Lung (tissue), 12 donors: ENCODE data around the gene ZNF282. TPM values are rescaled to one million over a fixed set of nuclear protein-coding genes. Genes with fewer than 3 reads are reported as not detected.

Experiments used
- ATAC-seq: fragments of 200-7000 bp; cut with Tn5 transposase; one replicate; pipeline ENCODE4 v1.9.1; 2020; ENCODE audit warnings: moderate number of reproducible peaks; ENCODE audit not compliant: insufficient read depth, low FRiP score
- DNase-seq, 3 donors: peaks; one replicate each; pipeline ENCODE4 v3.0.0-alpha.2; 2013 to 2017
- H3K27ac ChIP-seq, 2 donors: one replicate each; pipeline ENCODE4 v1.5.1; 2013; ENCODE audit warnings: mild to moderate bottlenecking in 2 of 2, moderate library complexity in 2 of 2, control low read depth in 1 of 2, inconsistent platforms in 1 of 2, low read depth in 1 of 2, low read length in 1 of 2
- H3K27me3 ChIP-seq, 3 donors: one replicate each; pipeline ENCODE4 v1.5.1; 2013; ENCODE audit warnings: low read length in 2 of 3; ENCODE audit not compliant: control insufficient read depth in 3 of 3, insufficient read depth in 3 of 3
- H3K36me3 ChIP-seq, 4 donors: one replicate each; pipeline ENCODE4 v1.5.1; 2013; ENCODE audit warnings: low read length in 4 of 4, mild to moderate bottlenecking in 1 of 4, moderate library complexity in 1 of 4; ENCODE audit not compliant: control insufficient read depth in 4 of 4, insufficient read depth in 4 of 4
- H3K4me1 ChIP-seq, 5 donors: one replicate each; pipeline ENCODE4 v1.5.1; 2013; ENCODE audit warnings: low read length in 5 of 5, mild to moderate bottlenecking in 2 of 5, moderate library complexity in 1 of 5; ENCODE audit not compliant: control insufficient read depth in 5 of 5, insufficient read depth in 5 of 5
- H3K4me3 ChIP-seq: one replicate; pipeline ENCODE4 v1.5.1; 2013; ENCODE audit warnings: mild to moderate bottlenecking, control low read depth, moderate library complexity
- H3K9ac ChIP-seq, 2 donors: one replicate each; pipeline ENCODE4 v1.5.1; 2013; ENCODE audit warnings: low read length in 2 of 2, control low read depth in 1 of 2; ENCODE audit not compliant: insufficient read depth in 1 of 2
- H3K9me3 ChIP-seq, 4 donors: one replicate each; pipeline ENCODE4 v1.5.1; 2013; ENCODE audit warnings: low read length in 3 of 4, mild to moderate bottlenecking in 1 of 4, moderate library complexity in 1 of 4; ENCODE audit not compliant: control insufficient read depth in 4 of 4, insufficient read depth in 3 of 4
- WGBS, 2 donors: extraction: QIAGEN DNeasy Blood & Tissue Kit; methylation state at CpG; one replicate each; pipeline ENCODE4 v1.1.7; 2013; 5-methylcytosine and 5-hydroxymethylcytosine counted together
- polyA plus RNA-seq, 2 donors: library from polyadenylated mRNA; stranded (reverse); fragments of 200-250 nt; gene quantifications; one replicate each; pipeline ENCODE4 v1.2.1, GENCODE V29; 2013
- total RNA-seq, 2 donors: library from RNA; depleted of rRNA in 1 of 2; stranded (reverse); fragments of >200 nt in 1 of 2; gene quantifications; one replicate each; pipeline ENCODE4 v1.2.1, GENCODE V29; 2014 to 2021
- TF ChIP-seq, protein P1 (sequence below): IDR thresholded peaks from 2 replicates; pipeline ENCODE4 v1.5.1; 2012; ENCODE audit warnings: mild to moderate bottlenecking; ENCODE audit errors: control extremely low read depth, extremely low read depth
- donor health status: control.
- donor health status: control.
- donor health status: Bipolar disorder and iron deficiency.
- donor health status: healthy.
- donor health status: DM: yes; HTN: yes; CAD: no.

The ZNF282 gene
- total and polyA plus RNA-seq, 4 donors = 8.7 to 35.8 (median 17.9) TPM

DNA sequence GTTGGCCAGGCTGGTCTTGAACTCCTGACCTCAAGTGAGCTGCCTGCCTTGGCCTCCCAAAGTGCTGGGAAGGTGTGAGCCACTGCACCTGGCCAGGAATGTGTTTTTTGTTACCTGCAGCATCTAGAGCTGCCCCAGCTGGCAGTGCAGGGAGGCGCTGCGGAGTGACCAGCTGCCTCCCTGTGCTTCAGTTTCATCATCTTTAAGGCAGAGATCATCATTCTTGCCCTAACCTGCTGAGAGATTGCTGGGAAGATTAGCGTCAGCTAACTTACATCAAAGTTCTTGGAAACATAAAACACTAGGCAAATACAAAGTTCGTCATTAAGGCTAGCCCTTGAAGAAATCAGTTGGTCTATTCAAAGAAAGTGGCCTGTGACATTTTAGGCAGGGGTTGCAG lies 2.3 kb downstream of the ZNF282 start:
- Histone ChIP-seq H3K9me3 (peaks cover 0 to 3% (median 0%) of the 10 kb centered on the region in 4 donors), H3K27me3 (no peaks in the 10 kb centered on the region), H3K36me3 (peaks cover 4 to 30% (median 21%) of the 10 kb centered on the region in 4 donors), H3K4me1 (peaks cover 0 to 15% (median 5%) of the 10 kb centered on the region in 5 donors), H3K4me3 (no peak overlapping the region), H3K27ac (no peak overlapping the region), H3K9ac (no peak overlapping the region)
- TF ChIP-seq, protein P1, sequence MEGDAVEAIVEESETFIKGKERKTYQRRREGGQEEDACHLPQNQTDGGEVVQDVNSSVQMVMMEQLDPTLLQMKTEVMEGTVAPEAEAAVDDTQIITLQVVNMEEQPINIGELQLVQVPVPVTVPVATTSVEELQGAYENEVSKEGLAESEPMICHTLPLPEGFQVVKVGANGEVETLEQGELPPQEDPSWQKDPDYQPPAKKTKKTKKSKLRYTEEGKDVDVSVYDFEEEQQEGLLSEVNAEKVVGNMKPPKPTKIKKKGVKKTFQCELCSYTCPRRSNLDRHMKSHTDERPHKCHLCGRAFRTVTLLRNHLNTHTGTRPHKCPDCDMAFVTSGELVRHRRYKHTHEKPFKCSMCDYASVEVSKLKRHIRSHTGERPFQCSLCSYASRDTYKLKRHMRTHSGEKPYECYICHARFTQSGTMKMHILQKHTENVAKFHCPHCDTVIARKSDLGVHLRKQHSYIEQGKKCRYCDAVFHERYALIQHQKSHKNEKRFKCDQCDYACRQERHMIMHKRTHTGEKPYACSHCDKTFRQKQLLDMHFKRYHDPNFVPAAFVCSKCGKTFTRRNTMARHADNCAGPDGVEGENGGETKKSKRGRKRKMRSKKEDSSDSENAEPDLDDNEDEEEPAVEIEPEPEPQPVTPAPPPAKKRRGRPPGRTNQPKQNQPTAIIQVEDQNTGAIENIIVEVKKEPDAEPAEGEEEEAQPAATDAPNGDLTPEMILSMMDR = no peak
- 81 to 83% methylated on average over 4 of the region's 4 CpGs for WGBS, 2 donors
- DNase-seq (no peak), ATAC-seq (no peak)

GRCh38 chr7:149198161-149198816 lies 2.9 kb downstream of the ZNF282 start:
- Histone ChIP-seq H3K9ac (no peak overlapping the region), H3K4me3 (no peak overlapping the region), H3K27me3 (no peaks in the 10 kb centered on the region), H3K4me1 (peaks cover 0 to 15% (median 9%) of the 10 kb centered on the region in 5 donors), H3K9me3 (peaks cover 0 to 3% (median 0%) of the 10 kb centered on the region in 4 donors), H3K27ac (no peak overlapping the region), H3K36me3 (peaks cover 4 to 34% (median 23%) of the 10 kb centered on the region in 4 donors)
- TF ChIP-seq, protein P1 = no peak
- no peak for DNase-seq
- WGBS, 2 donors = 90 to 93% methylated on average over 22 of the region's 22 CpGs
- no peak for ATAC-seq

- WGBS, 2 donors = 96% methylated on average over 6 of the region's 6 CpGs
- no peak overlapping the region for H3K9ac ChIP-seq
- H3K9me3 ChIP-seq = peaks cover 0 to 3% (median 0%) of the 10 kb centered on the region in 4 donors
- no peak overlapping the region for H3K4me3 ChIP-seq
- peaks cover 8 to 34% (median 32%) of the 10 kb centered on the region in 4 donors for H3K36me3 ChIP-seq
- TF ChIP-seq, protein P1 = no peak
- ATAC-seq = no peak
- H3K27me3 ChIP-seq = no peaks in the 10 kb centered on the region
- H3K4me1 ChIP-seq = peaks cover 0 to 15% (median 11%) of the 10 kb centered on the region in 5 donors
- no peak overlapping the region for H3K27ac ChIP-seq
- DNase-seq = no peak
Measured at GRCh38 chr7:149199234-149199995, 4.1 kb downstream of the ZNF282 start.
